ENCODE results near the gene SPRY2.

The SPRY2 gene

GRCh38 chr13:80312012-80312704, 28.8 kb downstream of the SPRY2 start:
- no peak for DNase-seq

- no peak for DNase-seq
Observed at GRCh38 chr13:80309926-80310325, 31.0 kb downstream of the SPRY2 start.

GRCh38 chr13:80307401-80307987, 33.4 kb downstream of the SPRY2 start:
- DNase-seq = no peak

- DNase-seq = no peak
Observed at GRCh38 chr13:80306337-80306972, 34.5 kb downstream of the SPRY2 start.

GRCh38 chr13:80305737-80306136, 35.2 kb downstream of the SPRY2 start:
- no peak for DNase-seq

GRCh38 chr13:80303225-80303811, 37.6 kb downstream of the SPRY2 start:
- DNase-seq = no peak

GRCh38 chr13:80299046-80299445, 41.9 kb downstream of the SPRY2 start:
- DNase-seq = no peak

- no peak for DNase-seq
Observed at GRCh38 chr13:80297503-80297902, 43.4 kb downstream of the SPRY2 start.

GRCh38 chr13:80297094-80297493, 43.8 kb downstream of the SPRY2 start:
- no peak for DNase-seq

- DNase-seq = no peak
Observed at GRCh38 chr13:80296638-80297037, 44.3 kb downstream of the SPRY2 start.

- DNase-seq = no peak
Observed at GRCh38 chr13:80290591-80290990, 50.3 kb downstream of the SPRY2 start.

Measured in 8988T (cell line).